Stimulated activated CD4-positive, alpha-beta T cell treated with anti-CD3 and anti-CD28 coated beads, Interleukin-12 subunit alpha, Interleukin-12 subunit beta, amount 100 ng/mL, for 4 hours (primary cell): ENCODE data around the gene AGTRAP.

Source experiments
- DNase-seq: peaks from one replicate; pipeline ENCODE4 v3.0.0-alpha.2; 2020

AGTRAP gene, protein sequence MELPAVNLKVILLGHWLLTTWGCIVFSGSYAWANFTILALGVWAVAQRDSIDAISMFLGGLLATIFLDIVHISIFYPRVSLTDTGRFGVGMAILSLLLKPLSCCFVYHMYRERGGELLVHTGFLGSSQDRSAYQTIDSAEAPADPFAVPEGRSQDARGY

DNA sequence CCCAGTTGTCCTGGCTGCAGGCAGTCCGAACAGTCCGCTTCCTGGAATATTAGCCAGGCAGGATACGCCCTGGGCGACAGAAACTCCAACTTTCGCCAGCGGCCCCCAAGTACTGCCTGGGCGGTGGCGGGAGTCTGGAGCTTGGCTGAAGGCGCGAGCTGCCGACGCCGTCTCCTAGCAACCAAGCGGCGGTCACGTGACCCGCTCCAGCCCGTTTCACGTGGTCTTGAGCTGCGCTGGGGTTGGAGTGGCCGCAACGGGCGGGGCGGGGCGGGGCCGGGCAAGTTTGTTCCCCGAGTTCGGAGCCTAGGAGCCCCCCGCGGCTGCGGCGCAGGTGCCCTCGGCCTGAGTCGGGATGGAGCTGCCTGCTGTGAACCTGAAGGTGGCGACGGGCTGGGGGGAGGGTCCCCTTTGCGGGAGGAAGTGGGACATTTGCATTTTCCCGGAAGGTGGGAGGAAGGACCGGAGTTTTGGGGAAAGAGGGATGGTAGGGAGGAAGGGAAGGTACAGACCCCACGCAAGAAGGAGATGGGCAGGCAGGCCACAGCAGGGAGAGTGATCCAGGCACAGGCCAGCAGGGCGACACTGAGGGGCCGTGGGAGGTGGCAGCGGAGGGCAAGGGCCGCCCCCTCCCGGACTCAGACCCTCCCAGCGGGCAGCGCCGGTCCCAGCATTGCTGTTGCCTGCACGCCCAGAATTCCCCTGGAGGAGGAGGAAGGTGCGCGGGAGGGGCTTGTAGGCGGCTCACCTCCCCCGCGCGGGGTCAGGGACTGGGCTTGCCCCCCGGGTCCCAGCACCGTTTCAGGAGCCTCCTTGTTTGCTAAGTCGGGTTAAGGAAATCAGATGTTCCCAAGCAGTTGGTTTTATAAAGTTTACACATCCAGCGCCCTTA is at the start of gene AGTRAP:
Gene AGTRAP (plus strand): TSS at position 283 of the 892 bp plus-strand sequence. CDS start 73 bp downstream, at position 356.
- peak; percentile 86 for DNase-seq

DNA sequence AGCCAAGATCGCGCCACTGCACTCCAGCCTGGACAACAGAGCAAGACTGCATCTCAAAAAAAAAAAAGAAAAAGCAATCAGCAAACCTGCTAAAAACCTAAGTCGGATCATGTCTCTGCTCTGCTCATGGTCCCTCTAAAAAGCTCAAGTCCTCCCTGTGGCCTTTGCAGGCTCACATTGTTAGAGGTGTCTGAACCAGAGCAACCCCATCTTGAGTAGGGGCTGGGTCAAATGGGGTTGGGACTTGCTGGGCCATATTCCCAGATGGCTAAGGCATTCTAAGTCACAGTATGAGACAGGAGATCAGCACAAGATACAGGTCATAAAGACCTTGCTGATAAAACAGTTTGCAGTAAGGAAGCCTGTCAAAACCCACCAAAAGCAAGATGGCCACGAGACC is 47.4 kb upstream of the AGTRAP start:
- no peak for DNase-seq

DNA sequence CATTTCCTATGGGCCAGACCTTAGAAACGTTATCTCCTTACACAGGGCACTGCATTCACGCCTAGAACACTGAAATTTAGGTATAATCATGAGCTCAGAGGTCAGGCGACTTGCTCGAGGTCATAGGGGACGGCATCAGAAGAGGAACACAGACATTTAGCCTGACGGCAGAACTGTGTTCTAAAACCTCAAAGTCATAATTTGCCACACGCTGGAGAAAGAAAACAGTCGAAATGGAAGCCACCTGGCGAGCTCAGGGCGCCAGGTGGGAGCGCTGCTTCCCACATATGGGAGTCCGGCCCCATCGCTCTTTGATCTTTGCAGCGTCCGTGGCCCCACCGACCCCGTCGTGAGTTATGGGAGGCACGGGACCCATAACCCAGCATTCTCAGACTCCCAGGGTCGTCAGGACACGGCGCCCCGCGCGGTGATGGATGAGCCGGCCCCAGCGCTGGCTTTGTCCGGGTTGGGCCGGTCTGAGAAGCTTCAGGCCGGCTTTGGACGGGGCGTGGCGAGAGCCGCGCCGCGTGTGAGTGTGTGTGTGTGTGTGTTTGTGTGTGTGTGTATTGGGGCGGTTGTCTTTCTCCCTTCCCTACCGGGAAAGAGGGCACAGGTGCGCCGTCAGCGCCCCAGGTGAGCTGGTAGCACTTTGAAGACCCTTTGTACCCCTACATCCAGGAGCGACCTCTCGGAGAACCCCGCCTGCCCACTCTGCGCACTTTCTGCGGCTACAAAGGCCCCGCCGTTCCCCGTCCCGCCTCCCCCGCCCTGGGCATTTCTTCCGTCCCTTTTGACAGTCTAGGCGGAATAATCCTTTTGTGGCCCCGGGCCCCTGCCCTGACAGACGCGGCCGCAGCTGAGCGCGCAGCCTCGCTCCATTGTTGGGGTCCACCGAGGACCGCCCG is 45.3 kb upstream of the AGTRAP start:
- DNase-seq: no peak

DNA sequence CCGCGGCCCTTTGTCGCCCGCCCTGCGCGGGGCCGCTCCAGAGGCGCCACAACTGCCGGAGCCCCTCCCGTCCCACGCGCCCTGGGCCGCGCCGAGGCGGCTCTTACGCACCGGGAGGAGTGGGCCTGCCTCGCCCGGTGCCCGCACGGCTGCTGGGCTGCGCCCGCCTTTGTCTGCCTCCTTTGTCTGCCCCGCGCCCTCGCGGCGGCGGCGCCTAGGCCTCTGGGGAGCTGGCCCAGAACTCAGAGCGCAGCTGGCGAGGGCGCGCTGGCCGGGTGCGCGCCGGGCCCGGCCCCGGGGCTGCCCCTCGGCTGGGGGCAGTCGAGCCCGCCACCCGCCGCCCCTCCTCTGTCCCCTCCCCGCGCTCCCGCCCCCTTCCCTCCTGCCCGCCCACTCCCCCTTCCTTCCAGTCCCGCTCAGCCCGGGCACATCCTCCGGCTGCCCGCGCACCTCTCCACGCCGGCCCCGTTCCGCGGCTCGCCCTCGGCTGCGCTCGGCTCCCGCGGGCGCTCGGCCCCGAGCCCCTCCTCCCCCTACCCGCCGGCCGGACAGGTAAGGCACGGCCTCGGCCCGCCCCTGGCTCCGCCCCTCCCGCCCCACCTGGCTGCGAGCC is 44.5 kb upstream of the AGTRAP start, which contains the start of gene DRAXIN:
Gene DRAXIN (plus strand): TSS at position 409 of the 613 bp plus-strand sequence. CDS start 14,549 bp downstream, outside the sequence.
- no peak for DNase-seq

DNA sequence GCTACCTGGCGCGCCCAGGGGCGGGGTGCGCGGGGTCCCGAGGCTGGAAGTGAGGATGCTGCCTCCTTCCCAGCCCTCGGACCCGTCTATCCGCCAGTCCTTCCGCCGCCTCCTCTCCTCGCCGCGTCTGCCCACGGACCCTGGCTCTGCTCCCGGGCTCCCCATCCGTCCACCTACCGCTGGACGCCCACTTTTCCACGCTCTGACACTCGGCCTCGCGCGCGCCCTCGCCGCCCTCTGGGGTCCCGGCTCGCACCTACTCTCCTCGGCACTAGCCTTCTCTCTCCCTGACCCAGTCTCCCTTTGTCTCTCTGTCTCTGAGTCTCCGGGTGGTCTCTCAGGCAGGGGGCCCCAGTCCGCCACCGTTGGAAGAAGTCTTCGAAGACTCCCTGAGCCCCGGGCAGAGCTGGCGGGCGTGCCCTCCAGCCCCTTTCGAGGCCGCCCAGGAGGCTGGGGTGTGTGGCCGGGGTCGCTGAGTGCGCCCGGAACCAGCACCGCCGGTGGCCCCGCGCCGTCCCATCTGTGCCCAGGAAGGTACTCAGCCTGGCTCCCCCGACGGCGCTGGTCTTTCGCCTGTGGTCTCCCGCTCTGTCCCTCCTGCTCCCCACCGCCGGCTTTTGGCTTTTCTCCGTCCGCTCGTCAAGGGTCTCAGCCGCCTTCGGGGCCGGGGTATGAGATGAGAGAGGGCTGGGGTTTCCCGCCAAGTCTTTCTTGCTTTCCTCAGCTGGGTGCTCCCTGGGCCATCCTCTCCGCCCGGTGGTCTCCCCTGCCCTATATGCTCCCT is 43.8 kb upstream of the AGTRAP start:
- no peak for DNase-seq

DNA sequence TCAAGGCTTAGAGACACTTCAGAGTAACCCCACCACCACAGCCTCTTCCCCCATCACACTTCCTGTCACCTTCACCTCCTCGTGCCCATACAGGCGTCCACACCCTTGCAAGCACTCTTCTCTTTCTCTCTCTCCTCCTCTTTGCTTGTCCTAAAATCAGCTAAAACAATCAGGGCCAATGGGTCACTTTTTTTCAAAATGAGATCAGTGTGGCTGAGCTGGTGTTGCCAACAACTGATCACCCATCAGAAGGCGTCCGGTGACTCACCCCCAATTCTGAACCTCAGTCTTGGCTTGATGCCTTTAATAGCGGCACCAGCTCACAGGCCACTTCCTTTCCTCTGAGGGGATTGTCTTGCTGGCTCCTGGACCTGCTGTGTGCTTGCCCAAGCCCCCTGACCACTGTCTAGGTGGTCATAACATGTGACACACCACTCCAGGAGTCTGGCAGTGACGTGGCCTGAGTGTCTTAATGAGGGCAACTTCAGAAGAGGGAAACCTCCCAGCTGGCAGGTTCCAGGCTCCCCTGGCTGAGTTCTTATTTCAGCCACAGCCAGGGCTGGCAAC is 42.8 kb upstream of the AGTRAP start:
- no peak for DNase-seq

DNA sequence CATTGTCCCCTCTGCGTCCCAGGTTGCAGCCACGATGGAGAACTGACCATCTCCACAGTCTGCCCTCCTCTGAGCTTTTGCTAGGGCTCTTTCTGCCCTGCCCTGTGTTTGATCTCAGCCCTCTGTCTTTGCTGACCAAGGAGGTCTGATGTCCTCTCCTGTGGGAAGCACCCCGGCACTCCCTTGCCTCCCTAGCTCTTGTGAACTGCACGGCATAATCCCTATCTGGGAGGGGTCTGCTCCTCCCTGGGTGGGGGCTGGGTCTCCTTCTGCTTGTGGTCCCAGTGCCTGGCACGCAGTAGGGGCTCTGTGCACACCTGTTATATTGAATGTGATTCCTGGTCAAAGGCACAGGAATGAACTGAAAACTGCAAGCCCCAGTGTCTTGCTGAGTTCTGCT is 42.0 kb upstream of the AGTRAP start:
- DNase-seq: no peak

DNA sequence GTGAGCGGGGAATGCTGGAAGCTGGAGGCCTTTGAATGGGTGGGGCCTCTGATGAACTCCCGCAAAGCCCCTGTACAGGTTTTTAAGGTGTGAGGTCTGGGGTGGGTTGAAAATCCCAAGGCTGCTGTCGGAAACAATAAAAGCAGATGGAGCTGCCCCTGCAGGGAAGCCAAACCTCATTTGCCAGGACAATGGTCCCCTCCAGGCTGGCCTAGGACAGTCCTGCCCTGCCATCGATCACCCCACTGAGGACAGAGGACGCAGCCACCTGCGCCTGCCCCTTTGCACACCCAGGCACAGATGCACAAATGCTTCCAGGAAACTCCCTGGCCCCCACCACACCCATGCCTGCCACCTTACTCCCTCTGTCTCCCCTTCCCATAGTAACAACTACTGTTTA is 40.1 kb upstream of the AGTRAP start:
- no peak for DNase-seq

DNA sequence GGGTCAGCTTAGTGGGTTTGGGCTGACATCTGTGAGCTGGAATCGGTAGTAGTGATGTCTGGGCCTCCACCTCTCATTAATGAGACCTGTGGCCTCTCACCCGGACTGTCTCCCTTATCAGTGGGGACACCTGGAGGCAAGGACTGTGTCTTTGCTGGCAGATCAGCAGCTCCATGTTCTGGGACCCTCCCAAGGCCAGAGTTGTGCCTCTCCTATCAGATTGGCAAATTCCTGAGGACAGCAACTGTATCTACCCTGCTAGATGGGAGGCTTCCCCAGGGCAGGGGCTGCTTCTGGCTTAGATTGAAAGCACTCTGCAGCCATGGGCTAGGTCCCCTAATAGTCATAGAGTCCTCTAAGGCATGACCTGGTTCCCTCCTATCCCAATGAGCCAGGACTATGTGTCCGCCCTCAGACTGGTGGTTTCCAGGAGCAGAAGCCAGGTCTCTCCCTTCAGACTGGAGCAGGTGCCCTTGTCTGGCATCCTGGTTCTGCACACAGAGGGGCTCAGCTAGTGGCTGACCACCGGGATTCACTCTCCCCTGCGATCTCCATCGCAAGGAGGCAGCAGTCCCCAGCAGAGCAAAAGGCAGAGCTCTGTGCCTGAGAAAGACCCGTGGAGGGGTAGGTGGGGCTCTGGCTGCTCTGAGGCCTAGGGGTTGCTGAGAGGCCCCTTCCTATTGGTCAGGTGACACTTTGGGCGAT is 38.6 kb upstream of the AGTRAP start:
- no peak for DNase-seq

DNA sequence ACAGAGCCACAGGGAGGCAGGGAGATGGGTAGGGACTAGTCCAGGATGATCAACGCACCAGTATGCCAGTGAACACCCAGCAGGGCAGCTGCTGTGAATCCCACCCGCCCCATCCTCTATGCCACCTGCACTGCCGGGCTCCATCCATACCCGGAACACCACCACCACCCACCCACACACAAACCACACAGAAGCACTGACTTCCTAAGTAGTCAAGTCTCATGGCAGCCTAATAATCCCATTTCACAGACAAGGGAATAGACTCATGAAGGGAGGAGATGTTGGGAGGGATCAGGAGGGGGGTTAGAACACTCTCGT is 38.1 kb upstream of the AGTRAP start:
- no peak for DNase-seq

DNA sequence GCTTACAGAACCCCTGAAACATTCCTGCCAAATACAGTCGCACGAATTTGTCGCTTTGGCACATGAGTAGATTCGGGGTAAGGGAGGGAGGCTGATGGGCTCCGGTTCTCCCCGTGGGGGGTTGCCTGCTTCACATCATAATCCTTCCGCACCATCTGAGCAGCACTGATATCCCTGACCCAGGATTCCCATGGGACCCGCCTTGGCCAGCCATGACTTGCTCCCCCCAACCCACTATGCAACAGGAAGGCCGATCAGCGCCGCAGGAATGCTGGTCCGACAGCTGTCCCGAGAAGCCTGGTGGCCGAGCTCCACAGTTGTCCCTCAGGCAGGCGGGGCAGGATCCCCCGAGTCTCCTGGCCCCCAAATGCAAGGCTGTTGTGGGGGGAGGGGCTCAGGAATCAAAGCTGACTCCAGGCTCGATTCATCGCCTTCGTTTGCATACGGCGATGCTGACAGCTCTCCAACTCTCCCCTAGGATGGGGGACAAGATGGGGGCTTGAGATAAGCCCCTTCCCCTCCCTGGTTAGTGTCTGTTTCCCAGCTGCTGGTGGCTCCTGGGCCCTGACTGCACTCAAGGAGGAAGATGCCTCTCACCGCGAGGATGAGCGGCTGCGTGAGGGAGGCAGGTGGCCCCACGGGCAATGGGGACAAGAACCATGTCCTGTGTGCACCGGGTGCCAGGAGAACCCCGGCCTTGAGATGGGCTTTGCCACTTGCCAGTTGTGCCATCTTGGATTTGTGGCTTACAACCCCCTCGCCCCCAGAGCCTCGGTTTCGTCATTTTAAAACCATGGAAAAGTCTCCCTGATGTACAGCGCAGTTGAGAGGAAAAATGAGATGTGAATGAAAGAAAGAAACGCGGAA is 35.1 kb upstream of the AGTRAP start:
- DNase-seq: no peak

DNA sequence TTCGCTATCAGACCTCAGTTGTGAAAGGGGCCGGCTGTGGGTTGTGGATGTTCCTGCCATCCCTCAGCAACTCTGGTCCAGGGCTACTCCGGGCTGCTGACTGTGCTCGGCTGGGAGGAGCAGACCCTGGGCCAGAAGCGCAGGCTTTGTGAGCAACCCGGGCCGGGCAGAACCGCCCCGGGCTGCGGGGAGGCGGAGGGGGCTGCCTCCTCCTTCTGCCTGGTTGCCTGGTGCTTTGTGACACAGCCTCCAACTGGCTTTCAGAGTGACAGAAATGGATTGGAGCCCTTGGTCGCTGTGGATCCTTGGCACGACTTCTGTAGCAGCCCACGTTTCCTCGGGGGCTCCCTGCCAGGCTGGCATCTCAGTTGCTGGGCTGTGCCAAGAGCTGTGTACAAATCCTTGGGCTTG is 34.4 kb upstream of the AGTRAP start:
- DNase-seq: no peak

DNA sequence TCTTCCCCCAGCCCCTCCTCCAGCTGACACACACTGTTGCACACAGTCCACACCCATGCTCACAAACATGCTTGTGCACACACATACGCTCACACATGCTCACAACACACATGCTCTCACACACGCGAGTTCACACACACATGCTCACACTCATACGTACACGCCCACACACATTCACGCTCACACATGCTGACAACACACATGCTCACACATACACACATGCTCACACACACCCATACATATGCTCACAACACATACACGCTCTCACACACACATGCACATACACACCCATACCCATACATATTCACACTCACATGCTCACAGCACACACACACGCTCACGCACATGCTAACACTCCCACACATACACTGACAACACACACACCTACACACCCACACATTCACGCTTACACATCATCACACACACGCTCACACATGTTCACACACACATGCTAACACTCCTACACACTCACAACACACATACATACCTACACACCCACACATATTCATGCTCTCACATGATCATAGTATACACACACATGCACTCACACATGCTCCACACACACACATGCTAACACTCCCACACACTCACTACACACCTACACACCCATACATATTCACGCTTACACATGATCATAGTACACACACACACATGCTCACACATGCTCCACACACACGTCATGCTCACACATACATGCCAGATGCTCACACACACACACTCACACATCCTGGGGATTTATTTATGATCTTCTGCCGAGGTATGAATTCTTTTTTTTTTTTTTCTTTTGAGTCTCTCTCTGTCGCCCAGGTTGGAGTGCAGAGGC is 33.7 kb upstream of the AGTRAP start:
- DNase-seq: no peak

DNA sequence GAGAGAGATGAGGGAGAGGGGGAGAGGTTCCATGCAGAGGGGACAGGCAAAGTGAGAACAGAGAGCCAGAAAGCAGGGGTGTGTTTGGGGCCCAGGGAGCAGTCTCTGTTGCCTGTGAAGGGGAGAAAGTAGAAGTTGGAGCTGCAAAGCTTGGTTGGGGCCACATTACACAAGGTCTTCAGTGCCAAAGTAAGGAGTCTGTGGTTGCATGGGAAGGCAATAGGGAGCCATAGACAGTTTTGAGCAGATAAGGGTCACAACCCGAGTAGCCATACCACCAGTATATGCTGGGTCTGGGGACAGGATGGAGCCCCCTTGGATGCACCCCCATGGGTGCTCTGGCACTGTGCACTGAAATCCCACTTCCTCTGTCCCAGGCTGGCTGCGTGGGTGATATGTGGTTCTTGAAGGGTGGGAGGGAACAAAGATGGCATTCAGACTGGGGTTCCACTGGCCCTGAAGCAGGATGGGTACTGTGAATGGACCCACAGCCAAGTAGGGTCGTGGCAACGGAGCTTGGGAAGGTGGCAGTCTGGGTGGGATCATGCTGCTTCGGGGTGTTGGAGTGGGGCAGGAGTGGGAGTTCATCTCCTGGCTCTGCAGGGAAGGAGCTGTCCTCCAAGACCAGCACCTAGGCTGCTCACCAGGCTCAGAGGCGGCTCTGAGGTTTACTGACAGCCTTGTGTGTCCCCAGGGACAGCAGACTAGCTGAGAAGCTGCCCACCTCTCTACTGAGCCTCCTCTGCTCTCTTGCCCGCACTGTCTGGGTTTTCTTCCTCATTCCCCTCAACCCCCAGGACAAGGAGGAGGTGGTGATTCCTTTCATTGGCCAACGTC is 32.4 kb upstream of the AGTRAP start:
- DNase-seq: no peak

DNA sequence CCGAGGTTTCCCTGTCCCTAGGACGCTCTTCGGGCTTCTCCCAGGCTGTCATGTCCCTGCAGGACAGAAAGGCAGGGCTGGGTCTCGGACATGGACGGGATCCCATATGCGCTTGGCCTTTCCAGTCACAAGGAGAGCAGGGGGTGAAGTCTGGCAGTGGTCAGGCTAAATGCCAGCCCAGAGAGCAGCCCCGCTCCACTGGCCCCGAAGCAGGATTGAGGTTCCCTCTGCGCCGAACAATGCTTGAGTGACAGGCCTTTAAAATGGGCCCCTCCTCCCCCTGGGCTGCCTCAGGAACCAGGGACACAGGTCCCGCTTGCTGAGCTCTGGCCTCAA is 31.8 kb upstream of the AGTRAP start:
- no peak for DNase-seq

DNA sequence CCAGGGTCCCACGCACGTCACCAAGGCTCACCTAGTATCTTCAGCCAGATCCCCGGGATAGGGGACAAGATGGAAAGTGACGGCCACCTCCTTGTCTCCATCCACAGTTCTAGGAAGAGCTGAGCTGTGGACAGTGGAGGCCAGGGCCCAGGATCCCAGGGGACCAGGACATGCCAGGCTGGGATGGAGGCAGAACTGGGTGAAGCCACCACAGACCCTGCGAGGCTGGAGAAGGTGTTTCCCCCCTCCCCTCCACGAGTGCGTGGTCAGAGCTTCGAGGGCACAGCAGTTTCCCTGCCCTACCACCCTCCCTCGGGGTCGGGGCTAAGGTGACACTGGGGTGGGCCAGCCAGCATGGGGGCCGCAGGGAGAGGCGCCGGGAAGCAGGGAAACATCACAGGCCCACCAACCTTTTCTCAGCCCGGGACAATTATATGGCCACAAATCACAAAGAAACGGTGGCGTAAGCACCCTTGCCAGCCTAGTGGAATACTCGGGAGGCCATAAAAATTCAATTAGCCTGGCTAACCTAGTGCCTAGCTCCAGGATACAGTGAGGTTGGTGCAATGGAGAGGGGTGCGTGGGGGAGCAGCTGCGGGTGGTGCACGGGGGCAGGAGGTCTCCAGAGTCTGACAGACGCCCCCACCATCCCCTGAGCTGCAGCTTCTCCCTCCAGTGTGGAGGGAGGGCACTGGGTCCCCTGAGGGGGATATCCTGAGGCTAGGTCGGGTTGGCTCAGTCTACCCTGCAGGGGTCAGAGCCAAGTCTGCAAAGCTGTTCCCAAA is 31.1 kb upstream of the AGTRAP start:
- DNase-seq: no peak

DNA sequence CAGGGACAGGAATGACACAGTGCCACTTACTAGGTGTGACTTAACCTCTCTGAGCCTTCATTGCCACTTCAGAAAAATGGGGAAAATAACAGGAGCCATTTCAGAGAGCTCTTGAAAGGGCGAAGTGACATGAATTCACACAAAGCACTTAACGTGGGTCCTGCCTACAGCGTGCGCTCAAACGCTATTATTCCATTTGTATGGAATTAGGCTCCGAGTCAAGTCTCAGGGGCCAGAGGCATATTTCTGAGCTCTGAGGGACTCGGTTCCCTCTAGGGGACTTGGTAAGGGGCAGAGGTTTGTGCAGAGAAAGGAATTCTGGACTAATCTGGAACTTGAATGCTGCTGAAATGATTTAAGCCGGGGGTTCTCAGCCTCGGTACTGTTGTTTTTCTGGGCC is 30.3 kb upstream of the AGTRAP start:
- no peak for DNase-seq

DNA sequence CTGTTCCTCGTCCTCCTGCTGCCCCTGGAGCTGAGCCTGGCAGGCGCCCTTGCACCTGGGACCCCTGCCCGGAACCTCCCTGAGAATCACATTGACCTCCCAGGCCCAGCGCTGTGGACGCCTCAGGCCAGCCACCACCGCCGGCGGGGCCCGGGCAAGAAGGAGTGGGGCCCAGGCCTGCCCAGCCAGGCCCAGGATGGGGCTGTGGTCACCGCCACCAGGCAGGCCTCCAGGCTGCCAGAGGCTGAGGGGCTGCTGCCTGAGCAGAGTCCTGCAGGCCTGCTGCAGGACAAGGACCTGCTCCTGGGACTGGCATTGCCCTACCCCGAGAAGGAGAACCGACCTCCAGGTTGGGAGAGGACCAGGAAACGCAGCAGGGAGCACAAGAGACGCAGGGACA is 29.6 kb upstream of the AGTRAP start:
- DNase-seq: no peak
